Prostate gland (tissue), 2 donors: ENCODE data around the gene PRCD.

Experiments used
- POLR2A ChIP-seq: fragments of 450-650 bp; IDR thresholded peaks from one replicate; pipeline ENCODE4 v1.6.1; 2016; ENCODE audit warnings: antibody characterized with exemption, mild to moderate bottlenecking
- POLR2AphosphoS5 ChIP-seq: sonication (generic); formaldehyde crosslinking; IDR thresholded peaks from one replicate; pipeline ENCODE4 v1.6.1; 2017; ENCODE audit warnings: antibody characterized with exemption
- TF ChIP-seq, protein P1 (sequence below), 4 experiments: fragments of 200-600 bp in 2 of 4; fragments of 450-650 bp in 2 of 4; sonication (generic) in 2 of 4; IDR thresholded peaks; 1 replicate in 3 of 4; 2 replicates in 1 of 4; pipeline ENCODE4 v1.5.1; 2016 to 2019; ENCODE audit warnings: antibody characterized with exemption in 4 of 4, mild to moderate bottlenecking in 2 of 4, moderate library complexity in 2 of 4

DNA sequence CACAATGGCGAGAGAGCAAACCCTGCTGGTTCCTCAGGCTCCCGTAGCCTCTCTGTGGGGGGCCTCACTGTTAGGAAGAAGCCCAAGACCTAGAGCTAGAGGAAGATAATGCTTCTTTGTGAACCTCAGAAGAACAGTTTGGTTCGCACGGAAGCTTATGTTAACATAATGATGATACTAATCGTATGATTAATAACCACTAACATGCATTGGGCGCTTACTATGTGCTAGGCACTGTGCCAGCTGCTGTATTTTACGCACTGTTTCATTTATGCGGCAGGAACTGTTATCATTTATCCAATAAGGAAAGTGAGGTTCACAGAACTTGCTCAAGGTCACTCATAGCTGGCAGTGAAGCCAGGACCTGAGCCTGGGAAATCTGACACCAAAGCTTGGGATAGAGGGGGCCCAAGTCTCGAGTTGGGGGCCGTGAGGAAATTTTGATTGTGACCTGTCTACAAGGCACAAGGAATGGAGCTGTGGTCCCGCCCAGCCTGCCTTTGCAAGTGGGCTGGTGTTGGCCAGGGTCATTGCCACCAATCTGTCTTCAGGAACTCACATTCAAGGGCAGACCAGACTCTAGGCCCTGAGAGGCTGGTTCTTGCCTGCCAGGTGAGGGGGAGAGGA is 6.8 kb downstream of the PRCD start:
- TF ChIP-seq, protein P1, sequence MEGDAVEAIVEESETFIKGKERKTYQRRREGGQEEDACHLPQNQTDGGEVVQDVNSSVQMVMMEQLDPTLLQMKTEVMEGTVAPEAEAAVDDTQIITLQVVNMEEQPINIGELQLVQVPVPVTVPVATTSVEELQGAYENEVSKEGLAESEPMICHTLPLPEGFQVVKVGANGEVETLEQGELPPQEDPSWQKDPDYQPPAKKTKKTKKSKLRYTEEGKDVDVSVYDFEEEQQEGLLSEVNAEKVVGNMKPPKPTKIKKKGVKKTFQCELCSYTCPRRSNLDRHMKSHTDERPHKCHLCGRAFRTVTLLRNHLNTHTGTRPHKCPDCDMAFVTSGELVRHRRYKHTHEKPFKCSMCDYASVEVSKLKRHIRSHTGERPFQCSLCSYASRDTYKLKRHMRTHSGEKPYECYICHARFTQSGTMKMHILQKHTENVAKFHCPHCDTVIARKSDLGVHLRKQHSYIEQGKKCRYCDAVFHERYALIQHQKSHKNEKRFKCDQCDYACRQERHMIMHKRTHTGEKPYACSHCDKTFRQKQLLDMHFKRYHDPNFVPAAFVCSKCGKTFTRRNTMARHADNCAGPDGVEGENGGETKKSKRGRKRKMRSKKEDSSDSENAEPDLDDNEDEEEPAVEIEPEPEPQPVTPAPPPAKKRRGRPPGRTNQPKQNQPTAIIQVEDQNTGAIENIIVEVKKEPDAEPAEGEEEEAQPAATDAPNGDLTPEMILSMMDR (IDR thresholded peaks at IDR 0.05): no peak
- no peak for TF ChIP-seq POLR2AphosphoS5
- TF ChIP-seq POLR2A: no peak
